ENCODE results near the gene ZNF705A.
"Not testable (repeated sequence)": the region's sequence is repeated elsewhere in the genome, so short reads cannot be mapped to it uniquely, and the experiment has no call there.

Gene ZNF705A

GRCh38 chr12:8188088-8188487 is 31.3 kb downstream of the ZNF705A start:
- DNase-seq: not testable (repeated sequence)

DNA sequence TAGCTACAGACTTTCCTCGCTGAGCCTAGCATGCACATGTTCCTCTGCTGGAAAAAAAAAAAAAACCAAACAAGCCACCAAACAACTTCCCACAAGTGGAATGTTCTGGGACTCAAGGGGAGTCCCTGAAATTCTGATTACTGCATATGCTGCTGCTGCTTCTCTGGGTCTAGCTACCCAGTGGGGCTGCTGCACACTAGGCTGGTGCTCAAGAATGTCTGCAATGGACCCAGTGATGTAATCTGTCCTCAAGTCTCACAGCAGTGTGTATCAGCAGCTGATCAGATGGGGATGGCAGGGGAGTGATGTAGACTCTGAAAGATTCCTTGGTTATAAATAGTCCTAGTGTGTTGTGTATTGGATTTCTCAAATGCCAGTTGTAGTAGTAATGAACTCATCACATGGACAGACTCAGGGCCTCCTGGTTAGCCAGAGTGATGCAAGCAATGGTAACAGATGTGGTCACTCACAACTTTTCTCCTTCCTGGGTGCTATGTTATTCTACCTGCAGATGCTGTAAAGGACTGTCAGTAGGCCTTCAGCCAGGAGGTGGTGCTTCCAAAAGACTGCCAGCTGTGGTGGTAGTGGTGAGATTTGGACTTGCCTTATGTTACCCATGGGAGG is 41.0 kb downstream of the ZNF705A start:
- not testable (repeated sequence) for DNase-seq

DNA sequence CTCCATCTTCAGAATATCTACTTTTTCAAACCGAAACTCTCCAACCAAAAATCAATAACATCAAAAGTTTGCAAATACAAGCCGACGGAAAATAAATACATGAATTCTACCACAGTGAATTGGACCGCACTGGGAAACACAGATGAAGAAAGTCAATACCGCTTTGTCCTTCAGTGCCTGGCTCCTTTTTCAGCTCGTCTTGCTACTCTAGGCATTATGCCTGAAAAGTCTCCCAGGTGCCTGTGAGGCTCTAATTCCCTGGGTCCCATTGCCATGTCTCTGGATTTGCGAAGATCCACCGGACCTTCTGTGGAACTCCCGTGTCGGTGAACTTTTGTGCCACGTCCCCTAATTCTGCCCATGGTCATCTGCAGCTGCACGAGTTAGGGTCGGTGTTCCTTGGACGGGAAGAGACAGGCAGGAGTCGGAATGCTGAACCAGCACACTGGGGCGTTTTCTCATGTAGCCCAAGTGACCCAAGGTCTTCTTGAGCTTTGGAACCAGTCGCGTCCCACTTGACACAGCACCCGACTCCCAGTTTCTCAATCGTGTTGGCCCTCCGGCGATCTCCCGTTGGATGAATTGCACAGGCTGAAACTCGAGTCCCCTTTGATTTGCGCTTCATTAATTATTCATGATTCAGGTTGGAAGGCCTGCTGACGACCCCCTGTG is 62.0 kb downstream of the ZNF705A start:
- not testable (repeated sequence) for DNase-seq

- DNase-seq: not testable (repeated sequence)
These were observed 64.6 kb downstream of the ZNF705A start for GRCh38 chr12:8221375-8221774.

DNA sequence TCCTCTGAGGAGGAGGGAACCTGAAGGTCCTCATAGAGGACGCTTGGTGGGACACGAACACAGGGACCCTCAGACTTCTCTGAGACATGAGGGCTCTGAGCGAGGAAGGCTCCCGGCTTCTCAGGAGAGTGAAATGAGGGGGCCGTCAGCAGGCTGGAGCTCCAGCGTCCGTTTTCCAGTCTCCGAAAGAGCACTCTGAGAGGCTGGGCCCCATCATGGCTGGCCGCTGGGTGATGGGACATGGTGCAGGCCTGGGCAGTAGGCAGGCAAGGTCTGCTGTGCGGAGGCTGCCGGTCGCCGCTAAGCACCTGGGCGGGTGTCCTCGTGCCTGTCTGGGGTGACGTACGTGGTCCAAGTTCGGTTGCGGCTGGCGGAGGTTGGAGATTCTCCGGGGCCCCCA is 65.0 kb downstream of the ZNF705A start:
- DNase-seq: not testable (repeated sequence)

GRCh38 chr12:8222303-8222702 is 65.5 kb downstream of the ZNF705A start:
- DNase-seq: not testable (repeated sequence)

- DNase-seq: not testable (repeated sequence)
These were observed 66.8 kb downstream of the ZNF705A start for GRCh38 chr12:8223646-8224045.

DNA sequence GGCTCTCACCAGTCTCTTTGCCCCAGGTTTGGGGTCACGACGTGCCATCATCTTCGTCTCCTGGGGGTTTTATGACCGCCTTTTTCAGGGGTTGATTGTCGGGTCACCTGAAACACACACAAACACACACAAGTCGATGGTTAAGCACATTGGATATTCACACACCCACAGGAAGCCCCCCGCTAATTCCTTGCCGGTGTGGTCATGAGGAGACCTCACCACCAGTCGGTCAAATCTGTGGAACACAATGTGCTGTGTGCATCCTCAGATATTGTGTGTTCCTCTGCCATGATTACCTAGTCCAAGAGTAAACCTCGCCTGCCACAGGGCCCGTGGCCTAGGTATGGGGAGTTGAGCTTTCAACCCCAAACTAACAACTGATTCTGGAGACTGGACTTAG is 68.0 kb downstream of the ZNF705A start:
- DNase-seq: not testable (repeated sequence)

- no peak for DNase-seq
These were observed 69.5 kb downstream of the ZNF705A start for GRCh38 chr12:8226355-8226754.

DNA sequence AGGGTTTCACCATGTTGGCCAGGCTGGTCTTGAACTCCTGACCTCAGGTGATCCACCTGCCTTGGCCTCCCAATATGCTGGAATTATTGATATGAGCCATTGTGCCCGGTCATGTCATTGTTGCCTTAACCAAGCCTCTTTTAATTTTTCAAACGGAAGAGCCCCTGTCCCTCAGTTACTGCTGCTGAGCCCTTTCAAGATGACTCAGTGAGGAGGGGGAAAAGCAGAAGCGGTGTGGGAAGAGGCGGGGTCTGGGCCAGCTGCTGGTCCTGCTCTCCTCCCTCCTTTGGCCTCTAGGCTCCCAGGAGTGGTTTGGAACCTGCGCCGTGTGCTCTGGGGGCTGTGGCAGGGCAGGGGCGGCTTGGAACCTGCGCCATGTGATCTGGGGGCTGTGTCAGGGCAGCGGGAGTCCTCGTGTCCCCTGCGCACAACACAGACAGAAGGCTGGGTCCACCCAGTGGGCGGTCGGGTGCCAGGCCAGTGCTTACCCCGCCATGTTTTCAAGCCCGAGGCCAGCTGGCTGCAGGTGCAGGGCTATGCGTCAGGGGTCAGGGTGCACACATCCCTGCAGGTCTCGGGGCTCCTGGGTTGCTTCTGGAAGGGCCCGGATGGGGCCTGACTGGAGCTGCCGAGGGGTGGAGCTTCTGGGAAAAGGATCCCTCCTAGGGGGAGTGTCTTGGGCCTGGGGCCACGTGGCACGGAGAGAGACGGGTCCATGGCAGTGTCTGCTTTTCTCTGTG is 70.3 kb downstream of the ZNF705A start, which contains the start of gene FAM90A1:
TSS of gene FAM90A1 (minus strand) at position 627 of the 740 bp plus-strand sequence. CDS start 2,786 bp downstream, outside the sequence.
- DNase-seq: not testable (repeated sequence)

GRCh38 chr12:8227732-8228077 is 70.9 kb downstream of the ZNF705A start:
- DNase-seq: not testable (repeated sequence)

- DNase-seq: not testable (repeated sequence)
These were observed 71.8 kb downstream of the ZNF705A start for GRCh38 chr12:8228607-8229006.

GRCh38 chr12:8229486-8229885 is 72.7 kb downstream of the ZNF705A start:
- not testable (repeated sequence) for DNase-seq
